Measurements from ENCODE around the gene C1orf35.

DNA sequence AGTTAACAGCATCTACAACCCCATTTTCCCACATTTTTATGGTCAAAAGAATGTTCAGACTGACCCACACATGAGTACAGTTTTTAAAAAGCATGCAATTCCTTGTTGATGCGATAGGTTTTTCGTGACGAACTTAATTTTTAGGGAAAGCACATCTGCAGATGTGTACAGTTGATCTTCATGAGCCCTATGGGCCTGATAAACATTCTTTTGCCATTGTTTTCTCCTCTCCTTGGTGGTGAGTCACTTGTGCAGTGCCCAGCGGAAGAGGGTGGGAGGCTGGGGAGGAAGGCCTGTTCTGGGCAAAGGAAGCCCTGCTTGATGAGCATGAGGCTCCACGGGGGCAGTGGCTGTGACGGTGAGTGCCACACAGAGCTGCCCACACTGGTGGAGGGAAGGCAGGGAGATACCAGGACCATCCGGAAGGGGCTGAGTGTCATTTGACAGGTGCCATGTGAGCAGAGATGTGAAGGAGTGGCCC is 15.3 kb downstream of the C1orf35 start:
- TF ChIP-seq, protein P1, sequence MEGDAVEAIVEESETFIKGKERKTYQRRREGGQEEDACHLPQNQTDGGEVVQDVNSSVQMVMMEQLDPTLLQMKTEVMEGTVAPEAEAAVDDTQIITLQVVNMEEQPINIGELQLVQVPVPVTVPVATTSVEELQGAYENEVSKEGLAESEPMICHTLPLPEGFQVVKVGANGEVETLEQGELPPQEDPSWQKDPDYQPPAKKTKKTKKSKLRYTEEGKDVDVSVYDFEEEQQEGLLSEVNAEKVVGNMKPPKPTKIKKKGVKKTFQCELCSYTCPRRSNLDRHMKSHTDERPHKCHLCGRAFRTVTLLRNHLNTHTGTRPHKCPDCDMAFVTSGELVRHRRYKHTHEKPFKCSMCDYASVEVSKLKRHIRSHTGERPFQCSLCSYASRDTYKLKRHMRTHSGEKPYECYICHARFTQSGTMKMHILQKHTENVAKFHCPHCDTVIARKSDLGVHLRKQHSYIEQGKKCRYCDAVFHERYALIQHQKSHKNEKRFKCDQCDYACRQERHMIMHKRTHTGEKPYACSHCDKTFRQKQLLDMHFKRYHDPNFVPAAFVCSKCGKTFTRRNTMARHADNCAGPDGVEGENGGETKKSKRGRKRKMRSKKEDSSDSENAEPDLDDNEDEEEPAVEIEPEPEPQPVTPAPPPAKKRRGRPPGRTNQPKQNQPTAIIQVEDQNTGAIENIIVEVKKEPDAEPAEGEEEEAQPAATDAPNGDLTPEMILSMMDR (IDR thresholded peaks at IDR 0.05; ENCODE audit: poor library complexity), result no peak
- TF ChIP-seq EZH2 (IDR thresholded peaks at IDR 0.05; ENCODE audit: borderline replicate concordance), result no peak

All from hepatocyte (in vitro differentiated cells).